GM21619 (cell line): ENCODE results near the gene MALL.
"Not testable (repeated sequence)": the region's sequence is repeated elsewhere in the genome, so short reads cannot be mapped to it uniquely, and the experiment has no call there.

ENCODE experiments used
- ATAC-seq: cut with Tn5 transposase; IDR thresholded peaks from one replicate; pipeline ENCODE4 v1.9.1; 2021; ENCODE audit not compliant: unreplicated experiment

The MALL gene

GRCh38 chr2:110121052-110121334, 5.4 kb upstream of the MALL start:
- no peak for ATAC-seq

GRCh38 chr2:110120171-110121051, 4.8 kb upstream of the MALL start:
- no peak for ATAC-seq

GRCh38 chr2:110116033-110116710, 550 bp upstream of the MALL start:
- no peak for ATAC-seq

- ATAC-seq: no peak
These were observed 779 bp downstream of the MALL start for GRCh38 chr2:110114831-110115255.

- ATAC-seq: no peak
These were observed 1.5 kb downstream of the MALL start for GRCh38 chr2:110113961-110114591.

GRCh38 chr2:110108291-110108690, 7.3 kb downstream of the MALL start:
- not testable (repeated sequence) for ATAC-seq

GRCh38 chr2:110107092-110108079, 8.2 kb downstream of the MALL start:
- ATAC-seq: no peak

GRCh38 chr2:110106642-110107041, 9.0 kb downstream of the MALL start:
- ATAC-seq: no peak

GRCh38 chr2:110105608-110106467, 9.8 kb downstream of the MALL start:
- ATAC-seq: no peak

- ATAC-seq: no peak
These were observed 10.4 kb downstream of the MALL start for GRCh38 chr2:110105183-110105582.

- ATAC-seq: no peak
These were observed 11.4 kb downstream of the MALL start for GRCh38 chr2:110104025-110104771.

- ATAC-seq: no peak
These were observed 12.3 kb downstream of the MALL start for GRCh38 chr2:110103061-110103961.

- no peak for ATAC-seq
These were observed 13.5 kb downstream of the MALL start for GRCh38 chr2:110101901-110102803.

GRCh38 chr2:110101280-110101844, 14.3 kb downstream of the MALL start:
- no peak for ATAC-seq

GRCh38 chr2:110100880-110101279, 14.7 kb downstream of the MALL start:
- not testable (repeated sequence) for ATAC-seq

- no peak for ATAC-seq
These were observed 15.1 kb downstream of the MALL start for GRCh38 chr2:110100480-110100879.
